NCI-H1092 (cell line): Measurements from ENCODE around the gene NDE1.
"Not testable (repeated sequence)": the region's sequence is repeated elsewhere in the genome, so short reads cannot be mapped to it uniquely, and the experiment has no call there.

ENCODE experiments used
- DNase-seq: peaks from one replicate; lab custom pipeline; 2025; lab: John Stamatoyannopoulos, UW

Gene NDE1

DNA sequence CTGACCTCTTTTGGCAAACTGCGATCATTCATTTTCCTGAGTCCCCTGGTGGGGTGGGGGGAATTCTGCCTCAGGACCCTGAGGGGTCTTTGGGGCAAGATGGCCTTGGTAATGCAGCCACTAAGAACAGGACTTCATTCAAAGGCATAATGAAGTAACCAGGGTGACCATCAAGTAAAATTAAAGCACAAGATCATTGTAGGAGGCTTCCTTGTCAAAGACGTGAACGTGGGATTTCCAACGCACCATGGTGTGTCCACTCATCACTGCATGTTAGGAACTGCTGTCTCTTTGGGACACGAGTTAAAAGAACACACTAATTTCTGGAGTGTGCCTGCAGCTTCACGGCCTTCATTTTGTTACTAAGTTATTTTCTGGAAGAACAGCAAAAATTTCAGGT, 51.3 kb downstream of the NDE1 start:
- no peak for DNase-seq

DNA sequence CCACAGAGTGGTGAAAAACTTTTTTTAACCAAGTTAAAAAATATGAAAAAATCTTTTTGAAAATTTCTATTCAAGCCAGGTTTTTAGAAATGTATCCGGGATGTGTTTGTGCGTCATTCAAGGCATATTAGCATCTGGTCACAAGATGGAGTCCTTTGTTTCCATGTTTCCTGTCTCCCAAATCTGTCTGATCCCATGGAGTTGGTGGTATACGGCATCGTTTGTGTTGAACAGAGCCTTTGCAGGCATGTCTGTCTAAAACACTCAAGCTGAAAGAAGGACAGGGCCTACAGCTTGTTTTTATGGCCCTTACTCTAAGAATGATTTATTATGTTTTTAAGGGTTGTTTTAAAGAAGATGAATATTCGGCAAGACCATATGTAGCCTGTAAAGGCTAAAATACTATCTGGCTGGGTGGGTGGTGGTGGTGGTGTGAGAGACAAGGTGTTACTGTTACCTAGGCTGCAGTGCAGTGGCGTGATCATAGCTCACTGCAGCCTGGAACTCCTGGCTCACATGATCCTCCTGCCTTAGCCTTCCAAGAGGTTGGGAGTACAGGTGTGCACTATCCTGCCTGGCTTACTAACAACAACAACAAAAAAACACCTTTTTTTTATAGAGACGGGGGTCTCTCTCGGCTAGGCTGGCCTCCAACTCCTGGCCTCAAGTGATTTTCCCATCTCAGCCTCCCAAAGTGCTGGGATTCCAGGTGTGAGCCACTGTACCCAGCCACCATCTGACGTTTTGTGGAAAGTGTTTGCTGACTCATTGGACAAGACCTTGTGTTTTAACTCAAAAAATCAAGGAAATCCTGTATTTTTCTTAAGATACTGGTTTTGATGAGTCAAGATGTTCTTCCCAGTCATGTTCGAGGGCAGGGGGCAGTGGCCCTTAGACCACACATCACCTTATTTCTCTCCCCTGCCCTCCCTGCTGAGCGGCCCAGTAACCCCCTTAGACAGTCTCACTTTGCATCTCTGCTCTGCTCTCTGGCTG, 52.2 kb downstream of the NDE1 start:
- DNase-seq, result no peak

DNA sequence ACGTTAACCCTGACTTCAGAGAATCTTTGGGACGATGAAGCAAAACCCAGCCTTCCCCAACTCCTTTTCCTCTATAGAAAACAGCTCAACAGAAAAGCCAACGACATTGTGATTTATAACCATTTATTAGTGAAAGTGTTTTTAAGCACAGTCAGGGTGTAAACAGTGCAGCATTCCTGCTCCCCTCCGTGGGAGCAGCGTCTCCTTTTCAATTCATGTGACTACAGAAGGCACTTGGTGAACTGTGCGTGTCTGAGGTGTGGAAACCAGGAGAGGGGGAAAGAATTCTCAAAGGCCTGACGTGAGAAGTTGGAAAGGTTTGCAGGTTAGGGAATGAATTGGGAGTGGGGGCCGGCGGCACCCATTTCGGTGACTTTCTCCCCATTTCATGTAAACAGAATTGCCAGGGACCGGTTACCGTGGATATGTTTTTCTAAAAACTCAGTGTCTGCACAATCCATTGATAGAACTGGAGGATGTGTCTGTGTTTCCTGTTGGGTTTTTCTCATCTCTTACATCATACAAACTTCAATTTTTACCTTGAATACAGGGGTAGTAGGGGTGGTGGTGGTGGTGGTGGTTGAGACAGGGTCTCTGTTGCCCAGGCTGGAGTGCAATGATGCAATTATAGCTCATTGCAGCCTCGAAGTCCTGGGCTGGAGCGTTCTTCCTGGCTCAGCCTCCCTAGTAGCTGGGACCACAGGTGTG, 53.1 kb downstream of the NDE1 start:
- DNase-seq, result no peak

DNA sequence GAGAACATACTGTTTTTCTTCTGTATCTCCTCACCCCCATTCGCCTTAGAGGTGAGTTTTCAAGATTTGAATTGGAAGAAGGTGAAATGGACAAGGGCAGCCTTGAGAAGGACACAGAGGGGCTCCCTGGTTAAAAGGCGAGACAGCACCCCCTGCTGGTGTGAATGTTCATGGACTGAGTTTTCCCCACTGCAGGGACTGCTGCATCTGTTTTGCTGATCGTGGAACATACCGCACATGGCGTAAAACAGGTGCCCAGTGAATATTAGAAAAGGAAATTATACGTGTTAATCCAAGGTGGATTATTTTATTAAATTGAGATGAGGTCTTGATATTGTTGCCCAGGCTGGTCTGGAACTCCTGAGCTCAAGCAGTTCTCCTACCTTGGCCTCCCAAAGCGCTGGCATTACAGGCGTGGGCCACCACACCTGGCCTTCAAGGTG, 54.5 kb downstream of the NDE1 start:
- DNase-seq, result peak; percentile 54

DNA sequence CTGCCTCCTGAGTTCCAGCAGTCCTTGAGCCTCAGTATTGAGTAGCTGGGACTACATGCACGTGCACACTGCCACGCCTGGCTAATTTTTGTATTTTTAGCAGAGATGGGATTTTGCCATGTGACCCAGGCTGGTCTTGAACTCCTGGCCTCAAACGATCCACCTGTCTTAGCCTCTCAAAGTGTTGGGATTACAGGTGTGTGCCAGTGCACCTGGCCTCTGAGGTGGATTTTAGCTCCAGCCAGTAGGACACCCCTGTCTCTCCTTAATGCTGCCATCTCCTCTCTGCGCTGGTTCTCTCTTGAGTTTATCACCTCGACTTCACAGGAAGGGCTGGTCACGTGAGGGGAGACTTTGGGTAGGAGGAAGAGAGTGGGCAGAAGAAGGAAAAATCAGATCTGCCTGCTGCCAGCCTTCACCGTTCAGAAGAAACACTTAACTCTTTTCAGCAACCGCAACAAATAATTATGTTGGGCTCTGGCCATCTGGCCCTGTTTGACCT, 55.1 kb downstream of the NDE1 start:
- DNase-seq, result no peak

DNA sequence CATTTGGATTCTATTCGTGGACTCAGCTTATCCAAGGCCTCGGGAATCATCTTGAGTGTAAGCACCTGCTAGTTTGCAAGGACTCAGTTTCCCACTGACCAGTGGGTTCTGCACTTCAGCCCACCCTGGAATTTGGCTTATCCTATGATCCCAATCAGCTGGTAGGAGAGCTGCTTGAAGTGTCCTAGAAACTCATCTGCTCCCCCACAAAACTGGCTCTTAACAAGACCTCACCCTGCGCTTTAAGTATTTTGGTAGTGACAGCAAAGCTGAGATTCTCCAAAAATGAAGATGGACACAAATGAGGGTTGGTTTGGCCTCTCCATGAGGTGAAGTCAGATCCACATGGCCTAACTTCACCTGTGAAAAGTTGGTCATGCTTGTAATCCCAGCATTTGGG, 57.3 kb downstream of the NDE1 start:
- no peak for DNase-seq

DNA sequence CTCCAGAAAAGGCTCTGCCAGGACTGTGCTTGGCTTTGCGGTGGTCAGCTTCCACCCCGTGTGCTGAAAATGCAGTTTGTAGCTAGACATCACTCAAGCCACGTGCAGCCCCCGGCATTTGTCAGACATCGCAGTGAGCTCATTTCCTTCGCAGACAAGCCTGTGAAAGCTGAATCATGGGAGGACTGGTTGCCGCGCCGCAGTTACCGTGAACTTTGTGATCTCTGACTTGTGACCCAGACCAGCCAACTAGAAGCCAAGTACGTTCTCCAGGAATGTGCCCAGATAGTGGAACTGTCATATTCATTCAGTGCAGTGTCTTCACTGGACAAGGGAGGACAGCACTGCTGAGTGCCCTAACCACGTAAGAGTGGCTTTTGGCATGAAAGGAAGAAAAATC, 58.1 kb downstream of the NDE1 start:
- DNase-seq, result no peak

DNA sequence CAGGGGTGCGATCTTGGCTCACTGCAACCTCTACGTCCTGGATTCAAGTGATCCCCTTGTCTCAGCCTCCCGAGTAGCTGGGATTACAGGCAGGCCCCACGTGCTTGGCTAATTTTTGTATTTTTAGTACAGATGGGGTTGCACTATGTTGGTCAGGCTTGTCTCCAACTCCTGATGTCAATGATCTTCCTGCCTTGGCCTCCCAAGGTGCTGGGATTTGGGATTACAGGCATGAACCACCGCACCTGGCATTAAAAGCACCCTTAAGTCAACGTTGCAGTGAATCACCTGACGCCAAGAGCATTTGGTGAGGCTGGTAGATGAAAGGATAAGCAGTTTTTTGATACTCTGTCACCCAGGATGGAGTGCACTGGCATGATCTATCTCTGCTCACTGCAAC, 59.0 kb downstream of the NDE1 start:
- DNase-seq, result no peak

DNA sequence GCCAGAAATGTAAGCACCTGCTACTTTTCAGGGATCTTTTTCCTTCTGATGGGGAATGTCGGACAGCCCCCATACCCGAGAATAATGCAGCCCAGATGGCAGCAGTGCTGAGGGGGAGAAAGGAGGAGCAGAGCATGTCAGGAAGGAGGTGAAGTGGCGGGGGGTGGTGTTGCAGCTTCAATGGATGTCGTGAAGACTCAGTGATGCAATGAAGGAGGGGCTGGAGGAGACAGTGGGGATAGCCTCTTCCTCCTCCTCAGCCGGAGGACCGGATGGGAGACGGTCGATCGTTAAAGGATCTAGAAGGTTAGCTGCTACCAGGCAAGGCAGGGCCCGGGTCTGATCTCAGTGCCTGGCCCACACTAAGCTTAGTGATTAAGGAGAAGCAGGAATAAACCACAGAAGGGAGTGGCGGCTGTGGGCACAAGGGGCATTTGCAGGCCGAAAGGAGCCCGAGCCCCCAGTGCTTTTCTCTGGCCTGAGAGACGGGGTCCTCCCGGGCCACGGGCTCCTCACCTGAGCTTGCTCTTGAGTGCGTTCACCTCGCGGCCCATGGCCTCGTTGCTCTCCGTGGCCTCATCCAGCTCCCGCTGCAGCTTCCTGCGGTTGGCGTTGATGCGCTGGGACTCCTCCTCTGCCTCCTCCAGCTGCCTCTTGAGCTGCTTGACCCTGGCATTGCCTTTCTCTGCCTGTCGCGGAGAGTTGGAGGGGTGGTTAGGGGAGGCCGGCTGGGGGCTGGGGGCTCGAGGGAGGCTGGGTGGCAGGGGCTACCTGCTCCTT, 64.5 kb downstream of the NDE1 start:
- DNase-seq, result no peak

DNA sequence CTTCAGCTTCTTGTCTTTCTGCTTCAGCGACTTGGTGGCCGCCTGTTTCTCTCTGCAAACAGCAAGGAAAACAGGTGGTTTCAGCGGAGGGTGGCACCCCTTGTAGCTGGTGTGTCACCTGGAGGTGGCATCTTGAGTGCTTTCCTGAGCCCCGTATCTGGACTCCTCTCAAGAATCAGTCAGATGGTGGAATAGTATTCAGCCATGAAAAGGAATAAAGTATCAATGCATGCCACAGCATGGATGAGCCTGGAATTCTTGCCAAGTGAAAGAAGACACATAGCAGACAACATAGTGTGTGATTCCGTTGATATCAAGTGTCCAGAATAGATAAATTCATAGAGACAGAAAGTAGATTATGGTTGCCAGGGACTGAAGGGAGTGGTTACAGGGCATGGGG, 65.2 kb downstream of the NDE1 start:
- DNase-seq, result no peak

DNA sequence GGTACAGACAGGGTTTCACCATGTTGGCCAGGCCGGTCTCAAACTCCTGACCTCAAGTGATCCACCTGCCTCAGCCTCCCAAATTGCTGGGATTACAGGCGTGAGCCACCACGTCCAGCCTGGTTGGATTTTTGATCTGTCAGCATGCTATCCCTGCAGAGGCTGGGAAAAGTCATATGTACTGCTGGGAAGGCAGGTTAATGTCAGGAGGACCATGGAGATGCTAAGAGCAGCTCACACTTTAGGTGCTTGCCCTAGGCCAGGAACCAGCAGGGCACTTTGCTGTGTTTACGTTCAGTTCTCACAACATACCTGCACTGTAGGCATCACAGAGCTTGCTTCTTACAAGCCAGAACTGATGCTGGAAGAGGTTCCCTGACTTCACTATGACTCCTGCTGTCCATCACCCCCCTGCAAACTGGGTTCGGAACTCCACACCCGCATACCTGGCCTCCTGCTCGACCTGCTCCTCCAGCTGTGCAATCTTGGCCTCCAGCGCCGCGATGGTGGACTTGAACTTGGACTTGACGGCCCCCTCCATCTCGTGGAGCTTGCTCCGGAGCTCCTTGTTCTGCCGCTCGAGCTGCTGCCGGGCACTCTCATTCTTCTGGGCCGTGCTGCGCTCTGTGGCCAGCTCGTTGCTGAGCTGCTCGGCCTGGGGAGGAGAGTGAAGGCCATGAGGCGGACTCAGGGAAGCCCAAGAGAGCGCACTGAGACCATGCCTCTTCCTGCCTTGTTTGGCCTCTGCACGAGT, 66.8 kb downstream of the NDE1 start:
- no peak for DNase-seq

DNA sequence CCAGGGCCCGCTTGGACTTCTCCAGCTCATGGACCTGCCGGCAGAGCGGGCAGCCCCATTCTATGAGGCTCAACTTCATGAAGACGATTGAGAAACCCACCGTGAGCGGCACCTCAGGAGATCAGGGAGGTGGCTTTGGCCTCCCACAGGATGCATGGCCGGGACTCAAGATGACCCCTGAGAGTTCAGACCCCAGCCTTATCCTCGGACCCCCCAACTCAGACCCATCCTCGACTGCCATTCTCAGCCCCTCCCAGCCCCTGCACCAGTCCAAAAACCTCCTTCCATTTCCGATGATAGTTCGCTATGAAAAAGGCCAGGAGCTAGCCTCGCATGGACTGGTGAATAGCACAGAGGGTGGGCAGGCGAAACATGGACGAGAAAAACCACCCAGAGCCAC, 71.0 kb downstream of the NDE1 start:
- DNase-seq, result no peak

DNA sequence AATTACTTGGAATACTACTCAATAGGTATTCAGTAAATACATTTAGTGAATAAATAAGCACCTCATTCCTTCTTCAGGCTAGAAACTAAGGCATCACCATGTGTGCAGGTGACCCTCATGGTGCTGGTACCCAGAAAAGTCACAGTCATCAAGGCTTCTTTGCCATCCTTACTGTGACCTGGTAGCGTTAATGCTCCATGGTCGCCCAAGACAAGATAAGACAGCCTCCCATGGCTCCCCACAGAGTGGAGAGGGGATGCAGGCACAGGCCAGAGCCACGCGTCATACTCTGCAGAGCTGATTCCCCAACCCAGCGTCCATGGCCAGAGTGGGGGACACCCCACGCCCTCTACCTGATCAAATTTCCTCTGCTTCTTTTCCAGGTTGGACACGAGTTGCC, 73.8 kb downstream of the NDE1 start:
- DNase-seq, result no peak

DNA sequence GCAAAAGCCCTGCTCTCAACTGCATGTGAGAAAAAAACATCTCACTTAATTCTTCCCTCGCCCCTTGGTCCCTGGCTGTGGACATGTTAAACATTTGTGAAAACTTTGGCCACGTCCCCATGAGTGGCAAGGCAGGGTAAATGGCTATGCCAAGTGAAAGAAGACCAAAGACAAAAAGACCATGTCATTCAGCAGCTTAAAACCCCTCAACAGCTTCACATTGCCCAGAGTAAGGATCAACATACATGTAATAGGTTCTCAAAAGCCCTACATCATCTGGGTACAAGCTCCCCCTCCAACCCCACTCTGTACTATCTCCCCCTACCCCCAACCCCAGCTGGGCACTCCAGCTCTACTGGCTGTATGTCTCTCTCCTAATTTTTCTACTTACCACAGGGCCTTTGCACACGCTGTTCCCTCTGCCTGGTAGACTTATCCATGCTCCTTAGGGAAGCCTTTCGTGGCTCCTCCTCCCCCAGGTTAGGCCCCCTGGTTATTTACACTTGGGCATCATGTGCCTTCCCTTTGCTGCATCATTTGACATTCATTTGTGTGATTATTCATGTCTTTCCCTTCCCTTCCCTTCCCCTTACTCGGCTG, 75.7 kb downstream of the NDE1 start:
- no peak for DNase-seq

DNA sequence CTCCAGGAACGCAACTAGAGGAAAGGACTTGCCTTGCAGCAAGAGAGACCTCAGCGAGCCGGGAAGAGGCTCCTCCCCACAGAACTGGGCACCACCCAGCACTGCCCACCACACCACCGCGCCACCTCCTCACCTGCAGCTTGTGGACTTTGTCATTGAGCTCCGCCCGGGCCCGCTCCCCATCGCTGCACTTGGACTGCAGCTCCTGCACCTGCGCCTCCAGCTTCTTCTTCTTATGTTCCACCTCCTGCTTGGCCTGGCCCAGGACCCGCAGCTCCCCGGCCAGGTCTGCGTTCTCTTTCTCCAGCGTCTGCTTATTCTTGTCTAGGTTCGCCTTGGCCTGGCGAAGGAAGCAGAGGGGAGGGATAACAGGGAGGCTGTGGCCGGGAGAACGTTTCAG, 76.7 kb downstream of the NDE1 start:
- no peak for DNase-seq

DNA sequence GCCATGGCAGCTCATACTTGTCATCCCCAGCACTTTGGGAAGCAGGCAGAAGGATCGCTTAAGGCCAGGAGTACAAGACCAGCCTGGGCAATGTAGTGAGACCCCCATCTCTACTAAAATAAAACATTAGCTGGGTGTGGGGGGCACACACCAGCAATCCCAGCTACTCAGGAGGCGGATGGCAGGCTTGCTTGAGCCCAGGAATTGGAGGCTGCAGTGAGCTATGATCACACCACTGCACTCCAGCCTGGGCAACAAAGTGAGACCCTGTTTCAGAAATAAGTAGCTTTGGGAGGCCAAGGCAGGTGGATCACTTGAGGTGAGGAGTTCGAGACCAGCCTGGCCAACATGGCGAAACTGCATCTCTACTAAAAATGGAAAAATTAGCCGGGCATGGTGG, 77.7 kb downstream of the NDE1 start:
- DNase-seq, result not testable (repeated sequence)

DNA sequence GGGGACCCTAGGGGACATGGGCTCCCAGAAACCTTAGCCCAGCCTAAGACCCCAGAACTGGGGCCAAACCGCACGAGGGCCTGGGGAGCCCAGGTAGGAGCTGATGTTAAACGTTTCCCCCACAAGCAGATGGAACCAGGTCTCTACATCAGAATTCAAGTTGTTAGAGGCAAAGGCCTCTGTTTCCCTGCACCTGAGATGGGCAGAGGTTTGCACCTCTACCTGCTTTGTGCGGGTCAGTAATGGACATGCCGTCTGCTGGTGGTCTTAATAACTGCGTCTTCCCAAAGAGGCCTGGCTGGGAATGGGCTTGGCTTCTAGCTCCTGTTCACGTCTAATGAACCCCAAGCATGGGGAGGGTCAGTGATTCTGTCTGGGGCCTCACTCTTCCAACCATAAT, 79.1 kb downstream of the NDE1 start:
- no peak for DNase-seq

DNA sequence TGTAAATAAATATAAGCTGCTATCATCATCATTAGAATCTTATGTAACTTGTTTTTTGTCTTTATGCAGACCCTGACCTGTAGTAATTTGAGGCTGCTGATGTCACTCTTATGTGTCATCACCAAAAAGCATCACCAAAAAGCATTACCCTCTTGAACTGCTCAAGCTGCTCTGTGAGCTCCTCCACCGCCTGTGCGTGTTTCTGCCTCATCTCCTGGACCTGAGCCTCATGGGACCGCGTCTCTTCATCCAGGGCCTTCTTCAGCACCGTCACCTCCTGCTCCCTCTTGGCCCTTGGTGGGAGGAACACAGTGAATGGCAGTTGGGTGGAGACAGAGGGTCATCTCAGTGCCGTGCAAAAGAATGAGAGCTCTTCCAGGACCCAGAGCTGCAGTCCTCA, 82.4 kb downstream of the NDE1 start:
- DNase-seq, result no peak

DNA sequence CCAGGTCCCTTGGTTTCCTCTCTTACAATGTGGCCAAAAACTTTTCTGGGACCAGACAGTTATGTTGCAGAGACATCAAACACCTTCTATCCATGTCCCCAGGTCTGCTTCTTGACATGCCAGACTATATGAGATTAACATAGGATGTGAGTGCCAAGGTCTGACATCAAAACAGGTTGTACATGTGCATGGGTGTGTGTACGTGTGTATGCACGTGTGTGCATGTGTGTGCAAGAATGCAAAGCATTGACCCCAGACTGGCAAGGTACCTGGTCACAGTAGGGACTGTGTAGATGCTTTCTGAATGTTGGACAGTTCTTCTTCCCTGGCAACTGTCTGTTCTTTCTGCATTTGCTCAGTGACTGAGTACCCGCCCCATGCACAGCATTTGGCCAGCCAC, 85.6 kb downstream of the NDE1 start:
- no peak for DNase-seq

DNA sequence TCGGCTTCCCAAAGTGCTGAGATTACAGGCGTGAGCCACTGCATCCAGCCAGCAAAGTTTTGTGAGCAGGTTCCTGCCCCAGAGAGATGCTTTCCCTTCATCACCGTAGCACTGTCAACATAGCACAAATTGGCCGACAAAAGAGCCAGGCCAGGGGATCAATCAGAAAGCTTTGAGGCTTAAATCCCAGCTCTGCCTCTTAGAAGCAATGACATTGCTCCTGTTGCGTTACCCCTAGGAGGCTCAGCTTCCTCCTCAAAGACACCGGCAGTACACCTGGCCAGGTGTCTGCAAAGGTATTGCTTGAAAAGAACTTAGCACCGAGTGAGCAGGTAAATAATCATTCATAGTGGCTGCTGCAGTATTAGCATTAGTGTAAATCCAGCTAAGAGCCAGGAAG, 86.5 kb downstream of the NDE1 start:
- DNase-seq, result no peak

DNA sequence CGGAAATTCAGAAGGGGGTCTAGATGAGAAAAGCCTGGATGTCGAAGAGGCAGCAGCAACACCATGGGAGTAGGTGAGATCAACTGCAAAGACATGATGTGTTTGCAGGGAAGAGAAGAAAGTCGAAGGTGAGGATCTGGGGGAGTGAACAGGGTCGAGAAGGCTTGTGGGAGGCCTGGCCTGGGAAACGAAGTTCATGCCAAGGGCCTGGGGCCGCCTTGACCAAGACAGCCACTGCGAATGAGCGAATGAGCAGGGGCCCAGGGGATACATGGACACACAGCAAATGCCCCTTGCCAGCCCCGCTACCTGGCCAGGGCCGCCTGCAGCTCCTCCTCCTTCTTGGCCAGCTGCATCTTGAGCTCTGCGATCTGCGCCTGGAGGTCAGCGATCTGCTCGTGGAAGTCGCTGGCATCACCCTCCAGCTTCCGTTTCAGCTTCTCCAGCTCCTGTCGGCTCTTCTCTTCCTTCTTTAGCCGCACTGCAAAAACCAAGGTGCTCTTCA, 87.1 kb downstream of the NDE1 start:
- DNase-seq, result no peak
